Pons (tissue), 1 donor: Measurements from ENCODE around the gene TFAP2B.

Experiments used
- DNase-seq: peaks from one replicate; pipeline ENCODE4 v3.0.0-alpha.2; 2016; ENCODE audit warnings: low spot score

The TFAP2B gene

DNA sequence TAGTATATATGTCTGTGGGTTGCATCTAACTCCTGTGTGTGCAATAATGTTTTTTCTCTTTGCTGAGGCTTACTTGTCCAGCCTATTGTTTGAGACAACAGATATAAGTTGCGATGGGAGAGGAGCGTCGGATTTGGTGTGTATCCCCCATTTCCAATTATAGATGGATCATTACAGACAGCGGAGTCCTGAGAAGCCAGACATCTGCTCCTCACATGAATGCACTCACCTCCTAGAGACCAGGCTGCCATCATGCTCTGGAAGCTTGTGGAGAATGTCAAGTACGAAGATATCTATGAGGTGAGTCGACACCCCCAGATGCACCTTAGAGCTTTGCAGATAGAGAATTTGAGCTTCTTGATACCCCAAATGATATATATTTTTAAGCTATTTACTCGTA, at the start of gene TFAP2B:
TFAP2B (plus strand) TSS at position 199 of the 400 bp plus-strand sequence; CDS start at position 220, 21 bp downstream.
- no peak for DNase-seq

DNA sequence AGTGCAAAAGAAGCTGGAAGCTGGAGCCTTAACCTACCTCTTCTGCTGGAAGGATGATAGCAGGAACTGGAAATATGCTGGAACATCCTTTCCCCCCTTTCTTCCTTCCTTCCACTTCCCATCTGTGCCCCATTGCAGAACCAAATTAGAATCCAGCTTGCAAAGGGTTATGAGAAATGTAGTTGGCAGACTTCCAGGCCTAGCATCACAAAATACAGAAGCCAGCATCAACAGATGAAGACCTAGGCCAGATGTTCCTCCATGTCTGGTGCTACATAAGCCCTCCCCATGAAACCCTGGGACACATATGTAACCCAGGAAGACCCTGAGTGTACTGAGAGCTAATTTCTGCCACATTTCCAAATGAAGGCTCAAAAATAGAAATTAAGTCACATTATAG, 40.0 kb upstream of the TFAP2B start:
- DNase-seq = no peak

DNA sequence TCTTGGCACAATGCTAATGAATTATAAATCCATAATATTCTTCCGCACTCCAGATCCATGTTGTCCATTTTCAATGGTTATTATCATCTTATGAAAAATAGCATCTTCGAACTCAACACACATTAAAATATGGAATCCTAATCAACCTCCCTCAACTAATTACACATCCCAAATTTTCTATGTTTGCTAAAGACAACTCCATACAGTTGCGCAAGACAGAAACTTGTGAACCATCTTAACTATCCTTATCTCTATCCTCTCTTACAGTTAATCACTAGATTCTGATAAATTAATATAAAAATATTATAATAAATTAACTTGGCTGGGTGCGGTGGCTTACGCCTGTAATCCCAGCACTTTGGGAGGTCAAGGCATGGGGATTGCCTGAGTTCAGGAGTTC, 38.3 kb upstream of the TFAP2B start:
- no peak for DNase-seq

DNA sequence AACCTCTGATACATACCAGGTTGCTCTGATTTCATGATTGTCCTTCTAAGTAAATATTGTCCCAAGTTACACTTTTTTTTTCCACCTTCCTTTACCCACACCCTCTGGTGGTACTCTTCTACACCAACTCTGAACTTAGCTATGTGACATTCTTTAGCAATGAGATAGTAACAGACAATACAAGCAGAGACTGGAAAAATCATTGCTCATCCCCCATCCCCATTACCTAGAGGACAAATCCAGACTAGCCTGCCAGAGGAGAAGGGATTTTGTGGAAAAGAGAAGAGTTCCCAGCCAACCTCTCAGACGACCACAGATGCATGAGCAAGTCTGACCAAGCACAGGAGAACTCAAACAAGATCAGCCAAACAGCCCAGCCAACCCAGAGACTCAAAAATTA, 32.8 kb upstream of the TFAP2B start:
- no peak for DNase-seq

DNA sequence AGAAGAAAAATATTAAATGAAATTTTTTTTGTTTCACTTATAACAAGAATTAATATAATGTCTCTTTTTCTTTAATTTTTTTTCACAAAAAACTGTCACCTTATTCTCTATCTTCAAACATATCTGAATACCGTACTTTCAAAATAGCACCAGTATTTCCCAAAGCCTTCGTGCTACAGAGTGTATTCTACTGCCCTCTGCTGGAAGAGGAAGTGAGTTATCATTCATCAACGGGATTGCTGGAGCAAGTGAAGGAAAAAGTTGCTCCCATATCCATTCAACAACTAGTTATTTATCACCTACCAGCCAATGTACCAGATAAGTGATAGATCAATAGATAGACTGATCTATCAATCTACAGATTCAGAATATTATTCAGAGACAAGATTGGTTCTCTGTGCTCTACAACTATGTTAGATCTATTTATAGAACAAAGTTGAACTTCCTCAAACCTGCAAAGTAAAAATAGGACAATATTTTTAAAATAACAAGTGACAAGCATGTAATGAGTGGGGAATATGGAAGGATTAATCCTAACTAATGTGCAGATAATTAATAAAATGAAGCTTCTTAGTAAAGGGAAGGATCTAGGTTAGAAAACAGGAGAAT, 26.7 kb upstream of the TFAP2B start:
- DNase-seq = peak; percentile 67

DNA sequence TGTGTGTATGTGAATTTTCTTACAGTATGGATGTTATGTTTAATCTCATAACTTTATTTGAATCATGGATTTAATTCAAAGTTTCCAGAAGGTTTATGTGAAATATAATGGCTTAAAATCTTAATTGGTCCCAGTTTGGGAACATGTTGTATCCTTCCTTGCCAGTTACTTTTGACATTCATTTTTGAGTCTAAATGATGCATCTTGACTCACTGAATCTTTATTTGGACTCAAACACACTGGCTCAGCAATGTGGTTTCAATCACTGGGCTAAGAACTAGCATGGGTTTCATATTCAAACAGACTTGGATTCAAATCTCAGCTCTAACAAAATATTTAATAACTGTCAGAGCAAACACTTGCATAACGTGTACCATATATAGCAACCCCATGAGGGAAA, 25.9 kb upstream of the TFAP2B start:
- DNase-seq = no peak

DNA sequence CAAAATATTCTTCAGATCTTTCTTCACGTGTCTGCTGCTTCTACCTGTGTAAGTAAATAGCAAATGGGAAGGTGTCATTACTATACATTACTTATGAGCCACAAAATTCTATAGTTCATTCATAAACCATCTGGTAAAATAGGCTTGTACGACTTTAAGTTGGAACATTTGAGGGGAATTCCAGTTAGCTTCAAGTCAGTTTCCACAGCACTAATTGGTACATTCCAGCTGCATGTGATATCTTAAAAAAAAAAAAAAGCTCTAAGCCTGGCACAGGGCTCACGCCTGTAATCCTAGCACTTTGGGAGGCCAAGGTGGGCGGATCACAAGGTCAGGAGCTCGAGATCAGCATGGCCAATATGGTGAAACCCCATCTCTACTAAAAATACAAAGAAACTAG, 23.1 kb upstream of the TFAP2B start:
- DNase-seq = no peak

DNA sequence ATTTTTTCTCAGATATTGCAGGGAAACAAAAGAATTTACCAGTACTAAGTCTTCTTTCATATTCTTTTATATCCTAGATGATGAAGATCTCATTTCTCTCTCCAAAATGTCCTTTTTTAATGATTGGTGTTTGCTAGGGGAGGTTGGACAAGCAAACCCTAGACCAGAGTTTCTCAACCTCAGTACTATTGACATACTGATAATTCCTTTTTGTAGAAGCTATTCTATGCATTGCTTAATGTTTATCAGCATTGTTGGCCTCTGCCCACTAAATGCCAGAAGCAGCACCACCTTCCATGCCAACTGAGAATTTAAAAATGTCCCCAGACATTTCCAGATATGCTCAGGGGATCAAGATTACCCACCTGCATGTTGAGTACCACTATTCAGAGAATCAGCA, 14.4 kb upstream of the TFAP2B start:
- no peak for DNase-seq

DNA sequence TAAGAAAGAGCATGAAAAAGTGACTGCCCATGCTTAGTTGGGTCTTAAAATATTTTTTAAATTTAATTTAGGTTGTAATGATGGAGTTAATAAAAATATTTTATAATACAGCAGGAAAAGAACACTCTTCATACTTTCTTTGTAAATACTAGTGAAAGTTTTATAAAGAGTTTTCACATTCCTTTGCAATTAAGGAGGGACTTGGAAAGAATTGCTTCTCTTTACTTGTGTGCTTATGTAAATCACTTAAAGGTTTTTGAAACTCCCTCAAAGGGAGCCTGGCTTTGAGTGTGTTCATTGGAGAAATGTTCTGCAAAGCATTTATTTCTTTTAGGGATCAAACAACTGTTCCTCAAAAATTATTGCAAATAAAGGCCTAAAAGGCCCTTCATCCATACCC, 11.6 kb upstream of the TFAP2B start:
- DNase-seq = no peak

DNA sequence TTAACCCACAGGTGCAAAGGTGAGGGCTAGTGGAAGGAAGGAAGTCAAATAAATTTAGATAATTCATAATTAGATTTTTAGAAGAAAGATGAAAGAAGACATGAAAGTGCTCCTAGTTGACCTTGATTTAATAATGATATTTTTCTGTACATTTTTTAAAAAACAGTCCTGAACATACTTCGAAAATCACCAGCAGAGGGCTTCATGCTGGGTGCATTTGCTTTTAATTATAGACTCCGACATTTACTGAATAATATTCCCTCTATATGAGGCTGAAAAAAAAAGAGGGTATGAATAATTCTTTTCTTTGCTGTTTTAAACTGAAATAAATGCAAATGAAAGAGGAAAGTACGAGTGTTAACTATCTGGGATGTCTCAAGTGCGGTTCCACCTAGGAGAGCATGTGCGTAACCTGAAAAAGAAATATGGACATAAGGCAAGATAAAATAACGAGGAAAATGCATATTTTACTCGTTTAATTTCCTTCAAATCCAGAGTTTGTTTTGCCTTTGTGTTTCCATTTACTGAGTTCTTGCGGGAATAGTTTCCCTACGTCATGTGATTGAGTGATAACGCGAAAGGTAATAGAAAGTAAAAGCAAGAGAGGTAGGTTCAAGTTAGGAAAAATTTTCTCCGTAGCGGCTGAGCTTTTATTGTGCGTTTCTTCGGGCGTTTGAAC, 3.1 kb upstream of the TFAP2B start:
- DNase-seq = no peak

DNA sequence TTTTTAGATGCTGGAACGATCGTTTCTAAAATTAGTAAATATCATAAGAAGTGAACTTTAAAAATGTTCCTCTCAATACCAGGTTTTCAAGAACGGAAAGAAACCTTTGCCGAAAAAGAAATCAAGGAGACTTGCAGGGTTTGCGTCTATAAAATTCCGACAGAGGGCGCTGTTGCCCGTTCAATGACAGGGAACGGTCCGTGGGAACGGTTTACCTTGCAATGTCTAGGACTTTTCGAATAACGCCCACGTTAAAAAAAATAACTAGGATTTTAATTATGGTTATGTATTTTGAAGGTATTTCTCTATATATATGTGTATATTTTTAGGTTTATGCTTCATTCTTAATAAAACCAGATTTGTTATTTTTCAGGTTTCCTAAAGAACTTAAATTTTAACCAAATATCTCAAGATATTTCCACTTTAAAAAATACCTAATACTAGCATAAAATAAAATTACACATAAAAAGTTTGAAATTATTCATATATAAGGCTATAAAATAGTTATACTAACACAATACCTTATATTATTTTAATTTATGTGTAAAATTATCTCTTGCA, 2.5 kb upstream of the TFAP2B start:
- DNase-seq = peak; percentile 81

DNA sequence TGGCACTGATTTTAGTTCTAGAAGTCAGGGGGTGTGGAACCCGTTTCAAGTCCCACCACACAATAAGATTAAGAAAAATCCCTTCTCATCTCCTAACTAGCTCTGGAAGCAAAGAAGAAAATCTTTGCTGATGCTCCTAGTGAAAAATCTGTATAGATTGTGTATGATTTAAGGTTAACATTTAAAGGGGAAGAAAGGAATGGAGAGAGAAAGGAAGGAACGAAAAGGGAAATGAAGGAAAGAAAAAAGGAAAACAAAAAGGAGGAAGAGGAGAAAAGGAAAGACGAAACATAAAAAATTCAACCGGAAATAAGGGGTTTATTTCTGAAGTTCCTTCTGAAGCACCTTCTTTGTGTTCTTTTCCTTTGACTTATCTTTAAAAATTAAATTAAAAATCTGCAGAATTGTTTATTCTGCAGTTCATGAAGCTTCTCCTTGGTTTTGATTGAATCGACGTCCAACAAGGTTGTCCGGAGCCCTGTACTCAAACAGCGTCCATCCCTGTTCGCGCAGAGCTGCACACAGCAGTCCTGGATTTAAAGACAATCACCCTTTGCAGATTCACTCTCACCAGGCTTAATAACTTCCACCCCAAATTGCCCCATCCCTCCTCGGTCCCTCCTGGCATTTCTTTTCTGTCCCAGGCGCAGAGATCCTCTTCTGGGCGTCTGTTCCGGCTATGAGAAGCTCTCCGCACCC, 1.6 kb upstream of the TFAP2B start:
- DNase-seq = no peak

DNA sequence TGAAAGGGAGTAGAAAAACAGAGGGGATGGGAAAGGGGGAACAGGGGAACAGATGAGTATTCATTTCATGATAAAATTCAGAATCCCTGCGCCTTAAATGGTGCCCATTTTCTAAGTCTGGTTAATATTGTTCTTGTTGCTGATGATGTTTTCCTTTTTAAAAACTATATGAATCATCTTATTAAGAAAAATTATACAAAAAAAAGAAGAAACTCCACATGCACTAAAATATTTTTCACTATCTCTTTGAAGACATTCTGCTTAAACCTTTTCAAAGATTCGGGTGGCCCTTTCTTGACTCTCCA, 1.1 kb upstream of the TFAP2B start:
- DNase-seq = no peak

DNA sequence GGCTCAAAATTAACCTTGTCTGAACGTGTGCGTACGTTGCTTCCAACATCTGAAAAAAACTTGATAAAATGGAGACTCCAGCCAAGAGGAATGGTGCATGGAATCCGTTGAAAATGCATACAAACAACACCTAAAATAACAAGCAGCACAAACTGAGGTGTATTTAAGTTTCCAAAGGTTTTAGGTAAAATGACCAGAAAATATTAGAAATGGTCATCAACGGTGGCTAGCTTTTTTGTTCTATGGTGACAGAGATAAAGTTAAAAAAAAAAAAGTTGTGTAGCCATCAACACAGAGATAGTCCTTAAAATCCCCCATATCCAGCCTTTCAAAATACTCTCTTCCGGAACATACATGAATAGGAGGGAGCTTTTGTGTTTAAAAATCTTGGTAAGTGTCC, 651 bp upstream of the TFAP2B start:
- no peak for DNase-seq

DNA sequence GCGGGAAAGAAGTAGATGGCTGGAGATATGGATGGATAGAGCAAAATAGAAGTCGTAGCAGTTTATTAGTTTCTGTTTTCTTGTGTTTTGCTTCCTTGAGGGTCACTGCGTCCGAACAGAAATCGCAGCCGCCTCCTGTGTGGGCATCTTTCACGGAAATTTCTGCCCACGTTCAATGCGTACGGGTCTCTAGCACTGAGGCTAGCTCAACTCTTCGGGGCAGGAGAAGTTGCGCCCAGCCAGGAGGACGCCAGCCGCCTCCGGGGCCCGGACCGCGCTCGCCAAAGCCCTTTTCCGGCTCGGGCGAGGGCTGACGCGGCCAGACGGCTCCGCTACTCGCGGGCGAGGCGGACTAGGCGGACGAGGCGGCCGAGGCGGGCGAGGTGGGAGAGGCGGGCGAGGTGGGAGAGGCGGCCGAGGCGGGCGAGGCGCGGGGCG, 814 bp downstream of the TFAP2B start:
- DNase-seq = no peak

DNA sequence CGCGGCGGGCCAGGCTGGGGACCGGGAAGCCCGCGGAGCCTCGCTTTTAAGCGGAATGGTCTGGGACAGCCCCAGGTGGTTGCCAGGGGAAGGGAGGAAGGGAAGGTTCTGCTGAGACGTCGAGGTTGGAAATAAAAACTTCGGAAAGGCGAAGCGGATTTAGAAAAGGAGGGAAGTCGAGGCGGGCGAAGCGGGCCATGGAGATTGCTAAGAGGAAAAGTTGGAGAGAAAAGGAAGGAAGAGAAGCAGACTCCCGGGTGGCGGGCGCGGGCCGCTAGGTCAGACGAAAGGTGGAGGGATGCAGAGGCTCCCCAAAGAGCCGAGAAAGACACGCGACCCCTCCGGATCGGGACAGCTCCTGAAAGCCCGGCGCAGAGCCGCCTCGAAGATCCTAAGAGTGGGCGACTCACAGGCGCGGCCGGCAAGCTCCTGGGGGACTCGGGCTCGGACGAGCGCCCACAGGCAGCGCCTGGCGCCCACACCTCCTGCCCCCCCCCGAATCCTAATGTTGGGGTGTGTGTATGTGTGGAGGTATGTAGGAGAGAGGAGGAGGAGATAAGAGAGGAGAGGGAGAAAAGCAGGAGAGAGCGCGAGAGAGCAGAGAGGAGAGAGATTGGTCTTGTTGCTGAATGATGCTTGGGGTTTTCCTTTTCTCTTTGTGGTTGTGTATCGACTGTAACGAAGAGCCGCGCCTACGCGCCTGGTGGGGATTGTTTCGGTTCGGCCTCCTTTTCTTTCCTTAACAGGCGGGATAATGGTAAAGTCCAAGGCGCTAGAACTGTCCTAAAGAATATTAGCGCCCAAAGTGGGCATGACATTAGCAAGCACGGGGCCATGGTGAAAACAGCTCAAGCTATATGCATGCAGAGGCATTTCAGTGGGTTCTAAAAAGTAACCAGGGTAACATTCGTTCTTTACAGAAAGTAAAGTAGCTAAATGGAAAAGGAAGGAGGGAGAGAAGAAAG, 1.5 kb downstream of the TFAP2B start:
- no peak for DNase-seq

DNA sequence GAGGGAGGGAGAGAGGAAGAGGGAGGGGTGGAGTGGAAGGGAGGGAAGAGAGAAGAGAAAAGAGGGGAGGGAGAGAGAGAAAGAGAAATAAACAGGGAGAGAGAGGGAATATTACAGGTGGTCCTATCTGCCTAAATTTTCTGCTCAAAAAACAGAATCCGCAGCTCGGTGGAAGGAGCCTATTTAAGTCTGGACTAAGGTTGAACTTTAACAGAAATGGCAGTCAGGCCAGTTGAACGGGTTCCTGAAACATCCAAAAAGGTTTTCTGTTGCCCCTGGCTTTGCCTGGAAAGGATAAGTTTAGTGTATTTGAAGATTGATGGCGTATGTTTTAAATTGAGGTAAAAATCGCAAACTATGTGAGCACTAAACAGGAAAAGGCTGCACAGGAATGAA, 2.2 kb downstream of the TFAP2B start:
- DNase-seq = no peak

DNA sequence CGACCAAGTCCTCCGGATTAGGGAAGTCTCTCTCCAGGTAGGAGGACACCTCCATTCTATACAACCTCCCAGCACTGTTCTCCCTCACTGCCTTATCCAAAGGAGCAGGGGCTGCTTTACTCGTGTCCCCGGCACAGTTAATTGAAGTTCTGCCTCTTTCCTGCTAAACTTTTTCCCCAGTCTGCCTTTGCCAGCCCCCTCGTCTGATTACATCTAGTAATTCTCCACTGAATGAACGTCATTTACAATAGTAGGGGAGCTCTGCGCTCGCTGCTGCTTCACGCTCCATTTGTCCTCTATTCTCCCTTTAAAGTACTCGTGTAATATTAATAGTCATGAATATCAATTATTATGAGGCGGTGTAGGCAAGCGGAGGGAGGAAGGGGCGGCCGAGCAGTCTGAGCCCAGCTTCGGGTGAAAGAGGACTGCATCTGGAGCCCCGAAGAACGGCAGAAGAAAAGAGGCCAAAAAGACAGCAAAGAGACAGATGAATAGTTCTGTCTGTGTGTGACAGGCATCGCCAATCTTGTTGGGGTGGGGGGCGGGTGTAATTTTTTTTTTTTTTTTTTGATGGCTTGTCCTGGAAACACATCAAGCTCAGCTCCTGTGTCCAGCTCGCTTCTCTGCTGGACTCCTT, 2.9 kb downstream of the TFAP2B start:
- no peak for DNase-seq

DNA sequence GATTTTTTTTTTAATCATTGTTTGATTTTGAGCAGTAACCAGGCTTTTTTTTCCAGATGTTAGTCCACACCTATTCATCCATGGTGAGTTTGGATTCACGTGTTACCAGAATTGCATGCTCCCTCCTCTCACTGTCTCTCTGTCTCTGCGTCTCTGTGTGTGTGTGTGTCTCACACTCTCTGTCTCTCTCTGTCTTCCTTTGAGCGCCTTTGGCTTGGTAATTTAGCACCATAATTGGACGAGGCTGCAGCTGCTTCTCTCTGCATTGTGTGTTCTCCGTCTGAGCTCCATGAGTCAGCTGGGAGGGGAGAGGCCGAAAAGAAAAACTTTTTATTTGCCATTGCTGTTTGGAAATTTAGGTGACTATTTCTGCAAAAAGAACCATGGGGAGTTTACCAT, 3.4 kb downstream of the TFAP2B start:
- DNase-seq = no peak

DNA sequence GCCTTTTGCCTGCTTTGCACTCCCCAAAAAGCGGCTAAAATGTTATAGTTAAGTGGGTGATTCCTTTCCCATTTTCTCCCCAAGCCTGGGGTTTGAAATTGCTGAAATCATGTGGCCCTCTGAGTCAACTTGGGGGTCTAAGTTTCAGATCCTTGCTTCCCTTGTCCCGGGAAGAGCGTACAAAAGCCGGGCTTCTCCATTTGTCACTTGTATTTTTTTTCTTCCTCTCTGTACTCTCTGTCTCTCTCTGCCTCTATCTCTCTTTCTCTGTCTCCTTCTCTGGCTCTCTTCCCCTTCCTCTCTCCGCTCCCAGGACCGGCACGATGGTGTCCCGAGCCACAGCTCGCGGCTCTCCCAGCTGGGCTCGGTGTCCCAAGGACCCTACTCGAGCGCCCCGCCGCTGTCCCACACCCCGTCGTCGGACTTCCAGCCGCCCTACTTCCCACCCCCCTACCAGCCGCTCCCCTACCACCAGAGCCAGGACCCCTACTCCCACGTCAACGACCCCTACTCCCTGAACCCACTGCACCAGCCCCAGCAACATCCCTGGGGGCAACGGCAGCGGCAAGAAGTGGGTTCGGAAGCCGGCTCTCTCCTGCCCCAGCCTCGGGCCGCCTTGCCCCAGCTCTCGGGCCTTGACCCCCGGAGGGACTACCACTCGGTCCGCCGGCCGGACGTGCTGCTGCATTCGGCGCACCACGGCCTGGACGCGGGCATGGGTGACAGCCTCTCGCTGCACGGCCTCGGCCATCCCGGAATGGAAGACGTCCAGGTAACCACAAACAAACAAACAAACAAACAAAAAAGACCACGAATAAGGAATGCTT, 4.6 kb downstream of the TFAP2B start:
- DNase-seq = no peak

DNA sequence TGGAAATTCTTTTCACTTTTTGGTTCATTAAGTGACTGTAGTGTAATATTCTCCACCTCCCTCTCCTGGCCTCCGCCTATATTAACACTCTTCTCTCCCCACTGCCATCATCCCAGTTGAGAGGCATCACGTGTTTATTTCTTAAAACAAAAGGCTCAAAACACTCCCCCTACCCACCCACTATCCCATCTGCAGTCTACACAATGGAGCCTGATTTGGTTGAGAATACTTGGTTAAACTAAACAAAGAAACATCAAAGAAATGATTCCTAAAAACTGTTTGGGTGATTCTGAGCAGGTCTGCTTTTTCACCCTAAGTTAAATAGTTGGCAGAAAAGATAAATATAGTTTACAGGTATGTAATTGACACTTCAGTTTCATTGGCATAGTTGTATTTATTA, 5.9 kb downstream of the TFAP2B start:
- no peak for DNase-seq
